LNCaP clone FGC (cell line): ENCODE measurements around the gene FRMPD3.

Experiments used
- DNase-seq: peaks from one replicate; pipeline ENCODE4 v3.0.0-alpha.2; 2011; ENCODE audit warnings: low read depth
- H3K4me3 ChIP-seq: 2 replicates; pipeline ENCODE4 v1.5.1; 2011; ENCODE audit warnings: mild to moderate bottlenecking, low read depth, low read length, control low read depth
- CTCF ChIP-seq: IDR thresholded peaks from 2 replicates; pipeline ENCODE4 v1.5.1; 2012; ENCODE audit warnings: mild to moderate bottlenecking; ENCODE audit not compliant: control insufficient read depth, insufficient read depth; ENCODE audit errors: extremely low read depth

FRMPD3 gene

GRCh38 chrX:107496786-107497185, 47.3 kb downstream of the FRMPD3 start:
- TF ChIP-seq CTCF, result no peak
- no peak overlapping the region for H3K4me3 ChIP-seq
- DNase-seq, result no peak
